ENCODE measurements around the gene PRR18.

The PRR18 gene

GRCh38 chr6:166333172-166333995 lies 25.2 kb upstream of the PRR18 start:
- DNase-seq = peak; percentile 64

GRCh38 chr6:166331503-166332415 lies 23.6 kb upstream of the PRR18 start:
- no peak for DNase-seq

- no peak for DNase-seq
Measured at GRCh38 chr6:166330612-166331011, 22.4 kb upstream of the PRR18 start.

GRCh38 chr6:166325383-166326042 lies 17.3 kb upstream of the PRR18 start:
- DNase-seq = no peak

GRCh38 chr6:166323395-166323794 lies 15.2 kb upstream of the PRR18 start:
- DNase-seq = no peak

- DNase-seq = no peak
Measured at GRCh38 chr6:166318649-166319600, 10.7 kb upstream of the PRR18 start.

GRCh38 chr6:166318227-166318626 lies 10.0 kb upstream of the PRR18 start:
- DNase-seq = no peak

GRCh38 chr6:166317261-166318212 lies 9.3 kb upstream of the PRR18 start:
- DNase-seq = no peak

GRCh38 chr6:166315436-166315835 lies 7.2 kb upstream of the PRR18 start:
- DNase-seq = no peak

- no peak for DNase-seq
Measured at GRCh38 chr6:166314454-166314853, 6.3 kb upstream of the PRR18 start.

GRCh38 chr6:166313255-166314070 lies 5.3 kb upstream of the PRR18 start:
- peak; percentile 60 for DNase-seq

- DNase-seq = no peak
Measured at GRCh38 chr6:166312832-166313231, 4.6 kb upstream of the PRR18 start.

- DNase-seq = no peak
Measured at GRCh38 chr6:166310634-166311033, 2.4 kb upstream of the PRR18 start.

- DNase-seq = no peak
Measured at GRCh38 chr6:166309977-166310376, 1.8 kb upstream of the PRR18 start.

- no peak for DNase-seq
Measured at GRCh38 chr6:166308769-166309589, 787 bp upstream of the PRR18 start.

GRCh38 chr6:166307082-166308032 lies 835 bp downstream of the PRR18 start:
- DNase-seq = no peak

- DNase-seq = no peak
Measured at GRCh38 chr6:166306378-166307081, 1.7 kb downstream of the PRR18 start.
